Measurements from ENCODE around the gene MRPL28.
"Not testable (repeated sequence)": the region's sequence is repeated elsewhere in the genome, so short reads cannot be mapped to it uniquely, and the experiment has no call there.

Gene MRPL28

DNA sequence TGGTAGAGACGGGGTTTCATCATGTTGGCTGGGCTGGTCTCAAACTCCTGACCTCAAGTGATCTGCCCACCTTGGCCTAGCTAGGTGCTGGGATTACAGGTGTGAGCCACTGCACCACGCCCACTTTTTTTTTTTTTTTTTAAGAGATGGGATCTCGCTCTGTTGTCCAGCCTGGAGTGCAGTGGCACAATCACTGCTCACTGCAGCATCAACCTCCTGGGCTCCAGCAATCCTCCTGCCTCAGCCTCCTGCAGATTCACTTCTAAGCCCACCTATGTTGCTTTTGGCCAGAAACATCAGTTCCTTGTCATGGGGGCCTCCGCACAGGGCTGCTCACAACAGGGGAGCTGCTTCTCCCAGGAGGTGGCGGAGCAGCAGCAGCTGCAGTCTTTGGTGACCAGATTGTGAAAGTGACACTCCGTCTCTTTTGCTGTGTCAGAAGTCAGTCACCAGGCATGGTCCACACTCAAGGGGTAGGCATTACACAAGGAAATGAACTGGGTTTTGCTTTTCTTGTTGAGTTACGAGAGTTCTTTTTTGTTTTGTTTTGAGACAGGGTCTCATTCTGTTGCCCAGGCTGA is 22.2 kb upstream of the MRPL28 start:
- ChIA-PET POLR2A (interaction anchor here (1.0 to 1.9 kb wide), 2 partner anchors 10 to 95 kb away, joined by 6 to 7 read pairs; no protein-coding TSS in a partner anchor), CTCF (interaction anchor here (1.0 kb wide), 1 partner anchor 103 kb away, joined by 3 read pairs; no protein-coding TSS in a partner anchor)
- TF ChIP-seq ELF4 (IDR thresholded peaks at IDR 0.05) (no peak), FOXK2 (IDR thresholded peaks at IDR 0.05) (no peak), SP1 (IDR thresholded peaks at IDR 0.05) (no peak), HDGF (IDR thresholded peaks at IDR 0.05; ENCODE audit: borderline replicate concordance) (no peak), BHLHE40 (IDR thresholded peaks at IDR 0.05; ENCODE audit: borderline replicate concordance) (no peak), ARNT (IDR thresholded peaks at IDR 0.05) (no peak), TARDBP (IDR thresholded peaks at IDR 0.05) (no peak), L3MBTL2 (conservative IDR thresholded peaks at IDR 0.05) (no peak)
- TF ChIP-seq, protein P1, sequence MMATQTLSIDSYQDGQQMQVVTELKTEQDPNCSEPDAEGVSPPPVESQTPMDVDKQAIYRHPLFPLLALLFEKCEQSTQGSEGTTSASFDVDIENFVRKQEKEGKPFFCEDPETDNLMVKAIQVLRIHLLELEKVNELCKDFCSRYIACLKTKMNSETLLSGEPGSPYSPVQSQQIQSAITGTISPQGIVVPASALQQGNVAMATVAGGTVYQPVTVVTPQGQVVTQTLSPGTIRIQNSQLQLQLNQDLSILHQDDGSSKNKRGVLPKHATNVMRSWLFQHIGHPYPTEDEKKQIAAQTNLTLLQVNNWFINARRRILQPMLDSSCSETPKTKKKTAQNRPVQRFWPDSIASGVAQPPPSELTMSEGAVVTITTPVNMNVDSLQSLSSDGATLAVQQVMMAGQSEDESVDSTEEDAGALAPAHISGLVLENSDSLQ (IDR thresholded peaks at IDR 0.05) = no peak
- DNase-seq (ENCODE audit: extremely low spot score) = no peak

DNA sequence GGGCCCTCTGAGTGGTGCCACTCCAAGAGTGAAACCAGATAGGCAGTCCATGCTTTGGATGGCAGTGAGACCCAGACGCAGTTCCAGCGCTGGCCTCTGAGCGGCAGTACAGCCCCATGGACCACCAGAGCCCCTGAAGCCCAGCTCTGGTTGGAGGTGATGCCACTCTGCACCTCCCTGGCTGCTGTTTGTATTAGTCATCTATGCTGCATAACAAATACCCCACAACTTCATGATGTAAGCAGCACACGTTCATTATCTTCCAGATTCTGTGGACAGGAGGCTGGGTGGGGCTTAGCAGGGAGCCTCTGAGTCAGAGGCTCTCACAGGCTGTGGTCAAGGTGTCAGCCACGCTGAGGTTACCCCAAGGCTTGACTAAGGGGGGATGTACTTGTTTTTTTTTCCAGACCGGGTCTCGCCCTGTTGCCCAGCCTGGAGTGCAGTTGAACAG is 21.6 kb upstream of the MRPL28 start:
- CTCF ChIA-PET = interaction anchor here (1.0 kb wide), 1 partner anchor 104 kb away, joined by 3 read pairs; no protein-coding TSS in a partner anchor

DNA sequence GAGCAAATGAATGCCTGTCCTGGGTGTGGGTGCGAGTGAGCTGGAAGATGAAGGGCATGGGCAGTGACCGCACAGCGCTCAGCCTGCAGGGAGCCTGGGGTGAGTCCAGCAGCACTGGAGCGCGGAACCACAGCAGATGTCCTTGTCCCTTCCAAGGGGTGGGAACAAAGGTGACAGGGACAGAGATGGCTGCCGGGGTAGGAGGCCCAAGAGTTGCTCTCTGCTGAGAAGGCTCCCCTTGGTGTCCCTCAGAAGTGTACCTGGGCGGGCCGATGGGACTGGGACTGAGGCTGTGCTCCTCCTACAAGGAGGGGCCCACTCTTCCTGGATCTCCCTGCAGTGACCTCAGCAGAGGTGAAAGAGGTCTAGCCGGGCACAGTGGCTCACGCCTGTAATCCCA is 19.0 kb upstream of the MRPL28 start:
- CTCF ChIA-PET = interaction anchor here (1.0 to 1.2 kb wide), 2 partner anchors 101 to 211 kb away, joined by 3 read pairs; no protein-coding TSS in a partner anchor
- TF ChIP-seq HDGF (IDR thresholded peaks at IDR 0.05; ENCODE audit: borderline replicate concordance) (no peak), TARDBP (IDR thresholded peaks at IDR 0.05) (no peak), ARNT (IDR thresholded peaks at IDR 0.05) (no peak), FOXK2 (IDR thresholded peaks at IDR 0.05) (no peak), SP1 (IDR thresholded peaks at IDR 0.05) (no peak), FOXM1 (IDR thresholded peaks at IDR 0.05; ENCODE audit: borderline replicate concordance) (no peak), LEF1 (IDR thresholded peaks at IDR 0.05; ENCODE audit: borderline replicate concordance) (no peak), NFRKB (IDR thresholded peaks at IDR 0.05) (no peak), FOXA1 (IDR thresholded peaks at IDR 0.05) (no peak), ELF4 (IDR thresholded peaks at IDR 0.05) (no peak), SUZ12 (IDR thresholded peaks at IDR 0.05) (no peak), ZNF384 (IDR thresholded peaks at IDR 0.05) (no peak), CTBP1 (IDR thresholded peaks at IDR 0.05; ENCODE audit: borderline replicate concordance) (no peak), BHLHE40 (IDR thresholded peaks at IDR 0.05; ENCODE audit: borderline replicate concordance) (no peak), L3MBTL2 (conservative IDR thresholded peaks at IDR 0.05) (no peak)
- TF ChIP-seq, protein P1 (IDR thresholded peaks at IDR 0.05) = no peak
- no peak for DNase-seq (ENCODE audit: extremely low spot score)
- POLR2A ChIA-PET = interaction anchor here (1.7 kb wide), 1 partner anchor 9 kb away, joined by 4 read pairs; no protein-coding TSS in a partner anchor

More for the DNA sequence above, 21.6 kb upstream of the MRPL28 start:
- POLR2A ChIA-PET = interaction anchor here (1.0 to 1.9 kb wide), 2 partner anchors 9 to 96 kb away, joined by 6 to 7 read pairs; no protein-coding TSS in a partner anchor
- peak; percentile 79 for DNase-seq (ENCODE audit: extremely low spot score)
- TF ChIP-seq ELF4 (IDR thresholded peaks at IDR 0.05) (no peak), ZNF384 (IDR thresholded peaks at IDR 0.05) (no peak)
- TF ChIP-seq, protein P1 (IDR thresholded peaks at IDR 0.05) = peak; percentile 35; the same call in 1 of the 2 replicates

DNA sequence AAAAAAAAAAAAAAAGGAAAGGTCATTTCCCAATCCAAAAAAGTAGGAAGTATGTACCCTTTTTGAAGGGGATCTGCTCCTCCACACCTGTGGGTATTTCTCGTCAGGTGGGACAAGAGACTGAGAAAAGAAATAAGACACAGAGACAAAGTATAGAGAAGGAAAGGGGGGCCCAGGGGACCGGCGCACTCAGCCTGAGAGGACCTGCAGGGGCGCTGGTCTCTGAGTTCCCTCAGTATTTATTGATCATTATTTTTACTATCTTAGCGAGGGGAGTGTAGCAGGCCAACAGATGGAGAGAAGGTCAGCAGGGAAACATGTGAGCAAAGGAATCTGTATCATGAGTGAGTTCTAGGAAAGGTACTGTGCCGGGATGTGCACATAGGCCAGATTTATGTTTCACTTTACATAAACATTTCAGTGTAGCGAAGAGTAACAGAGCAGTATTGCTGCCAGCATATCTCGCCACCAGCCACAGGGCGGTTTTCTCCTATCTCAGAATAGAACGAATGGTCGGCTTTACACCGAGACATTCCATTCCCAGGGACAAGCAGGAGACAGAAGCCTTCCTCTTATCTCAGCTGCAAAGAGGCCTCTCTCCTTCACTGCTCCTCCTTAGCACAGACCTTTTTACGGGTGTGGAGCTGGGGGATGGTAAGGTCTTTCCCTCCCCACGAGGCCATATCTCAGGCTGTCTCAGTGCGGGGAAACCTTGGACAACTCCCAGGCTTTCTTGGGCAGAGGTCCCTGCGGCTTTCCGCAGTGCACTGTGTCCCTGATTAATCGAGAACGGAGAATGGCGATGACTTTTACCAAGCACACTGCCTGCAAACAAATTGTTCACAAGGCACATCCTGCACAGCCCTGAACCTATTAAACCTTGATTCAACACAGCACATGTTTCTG is 17.7 kb upstream of the MRPL28 start:
- POLR2A ChIA-PET = interaction anchor here (1.7 kb wide), 1 partner anchor 10 kb away, joined by 4 read pairs; no protein-coding TSS in a partner anchor
- CTCF ChIA-PET; DNase-seq (ENCODE audit: extremely low spot score): not testable (repeated sequence)

DNA sequence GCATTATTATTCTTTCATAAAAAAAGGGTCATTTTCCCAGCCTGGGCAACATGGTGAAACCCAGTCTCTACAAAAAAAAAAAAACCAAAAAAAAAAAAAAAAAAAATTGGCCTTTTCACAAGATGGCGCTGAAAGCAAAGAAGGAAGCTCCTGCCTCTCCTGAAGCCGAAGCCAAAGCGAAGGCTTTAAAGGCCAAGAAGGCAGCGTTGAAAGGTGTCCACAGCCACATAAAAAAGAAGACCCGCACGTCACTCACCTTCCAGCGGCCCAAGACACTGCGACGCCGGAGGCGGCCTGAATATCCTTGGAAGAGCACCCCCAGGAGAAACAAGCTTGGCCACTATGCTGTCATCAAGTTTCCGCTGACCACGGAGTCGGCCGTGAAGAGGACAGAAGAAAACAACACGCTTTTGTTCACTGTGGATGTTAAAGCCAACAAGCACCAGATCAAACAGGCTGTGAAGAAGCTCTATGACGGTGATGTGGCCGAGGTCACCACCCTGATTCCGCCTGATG is 16.4 kb upstream of the MRPL28 start:
- CTCF ChIA-PET = interaction anchor here (0.6 to 0.7 kb wide), 3 partner anchors 35 to 113 kb away, joined by 3 to 4 read pairs (median 3); no protein-coding TSS in a partner anchor
- no peak for DNase-seq (ENCODE audit: extremely low spot score)
- TF ChIP-seq HDGF (IDR thresholded peaks at IDR 0.05; ENCODE audit: borderline replicate concordance) (no peak), ZNF384 (IDR thresholded peaks at IDR 0.05) (peak; percentile 97), SP1 (IDR thresholded peaks at IDR 0.05) (no peak), CTBP1 (IDR thresholded peaks at IDR 0.05; ENCODE audit: borderline replicate concordance) (no peak)
- TF ChIP-seq, protein P1 (IDR thresholded peaks at IDR 0.05) = no peak
- POLR2A ChIA-PET = no interaction called here

More for the DNA sequence above, 17.7 kb upstream of the MRPL28 start:
- TF ChIP-seq ZNF384 (IDR thresholded peaks at IDR 0.05) = peak; percentile 59; the same call in 1 of the 2 replicates
